Smooth muscle cell (in vitro differentiated cells): ENCODE results near the gene NPHP4. TPM values are rescaled to one million over a fixed set of nuclear protein-coding genes. Genes with fewer than 3 reads are reported as not detected.
A peak's percentile ranks its signal among the peaks of the same experiment; 100 is the strongest.

Source experiments
- DNase-seq: peaks from one replicate; lab custom pipeline; 2025; ENCODE audit not compliant: unreplicated experiment; lab: John Stamatoyannopoulos, UW
- H2AFZ ChIP-seq: fragments of 200-600 bp; sonication (generic); 2 replicates; pipeline ENCODE4 v1.6.0; 2016; ENCODE audit warnings: antibody characterized with exemption, low read depth, mild to moderate bottlenecking
- H3F3A ChIP-seq: fragments of 200-600 bp; sonication (generic); 2 replicates; pipeline ENCODE4 v1.6.0; 2017; ENCODE audit warnings: antibody characterized with exemption, low read depth
- H3K27ac ChIP-seq: fragments of 200-600 bp; sonication (generic); 2 replicates; pipeline ENCODE4 v1.5.1; 2016; ENCODE audit warnings: low read depth, mild to moderate bottlenecking
- H3K27me3 ChIP-seq: fragments of 200-600 bp; sonication (generic); 2 replicates; pipeline ENCODE4 v1.6.1; 2016; ENCODE audit warnings: low read depth, mild to moderate bottlenecking
- H3K36me3 ChIP-seq: fragments of 200-600 bp; sonication (generic); 2 replicates; pipeline ENCODE4 v1.5.1; 2016; ENCODE audit warnings: low read depth
- H3K4me1 ChIP-seq: fragments of 200-600 bp; sonication (generic); 2 replicates; pipeline ENCODE4 v1.5.1; 2016; ENCODE audit warnings: low read depth
- H3K4me2 ChIP-seq: fragments of 200-600 bp; sonication (generic); 2 replicates; pipeline ENCODE4 v1.6.0; 2016; ENCODE audit warnings: mild to moderate bottlenecking
- H3K4me3 ChIP-seq: fragments of 200-600 bp; sonication (generic); 2 replicates; pipeline ENCODE4 v1.5.1; 2016; ENCODE audit warnings: mild to moderate bottlenecking
- H3K79me2 ChIP-seq: fragments of 200-600 bp; sonication (generic); 2 replicates; pipeline ENCODE4 v1.6.0; 2016; ENCODE audit warnings: low read depth, mild to moderate bottlenecking
- H3K9ac ChIP-seq: fragments of 200-600 bp; sonication (generic); 2 replicates; pipeline ENCODE4 v1.6.0; 2016; ENCODE audit warnings: low read depth
- H3K9me3 ChIP-seq: fragments of 200-600 bp; sonication (generic); replicated peaks from 2 replicates; pipeline ENCODE4 v1.5.1; 2016; ENCODE audit warnings: low read depth
- H4K20me1 ChIP-seq: fragments of 200-600 bp; sonication (generic); 2 replicates; pipeline ENCODE4 v1.6.0; 2016; ENCODE audit warnings: low read depth
- CTCF ChIP-seq: fragments of 200-600 bp; sonication (generic); IDR thresholded peaks from 2 replicates; pipeline ENCODE4 v1.5.1; 2017; ENCODE audit warnings: borderline replicate concordance, mild to moderate bottlenecking, antibody characterized with exemption; ENCODE audit not compliant: insufficient read depth, poor library complexity, severe bottlenecking
- WGBS: methylation state at CpG from one replicate; pipeline ENCODE4 v1.1.7; 2016; ENCODE audit warnings: low lambda C conversion rate; 5-methylcytosine and 5-hydroxymethylcytosine counted together
- polyA plus RNA-seq: library from polyadenylated mRNA; unstranded; fragments of >200 nt; fragmentation: Nextera tagmentation; extraction: Ambion mirVana; gene quantifications from 2 replicates; pipeline ENCODE4 v1.2.1, GENCODE V29; 2016
- total RNA-seq: library from RNA; depleted of rRNA; stranded (reverse); fragments of >200 nt; gene quantifications from 2 replicates; pipeline ENCODE4 v1.2.3, GENCODE V29; 2014

The NPHP4 gene
- total and polyA plus RNA-seq, 2 experiments from 2014 or later, result 5.4 to 8.4 TPM

DNA sequence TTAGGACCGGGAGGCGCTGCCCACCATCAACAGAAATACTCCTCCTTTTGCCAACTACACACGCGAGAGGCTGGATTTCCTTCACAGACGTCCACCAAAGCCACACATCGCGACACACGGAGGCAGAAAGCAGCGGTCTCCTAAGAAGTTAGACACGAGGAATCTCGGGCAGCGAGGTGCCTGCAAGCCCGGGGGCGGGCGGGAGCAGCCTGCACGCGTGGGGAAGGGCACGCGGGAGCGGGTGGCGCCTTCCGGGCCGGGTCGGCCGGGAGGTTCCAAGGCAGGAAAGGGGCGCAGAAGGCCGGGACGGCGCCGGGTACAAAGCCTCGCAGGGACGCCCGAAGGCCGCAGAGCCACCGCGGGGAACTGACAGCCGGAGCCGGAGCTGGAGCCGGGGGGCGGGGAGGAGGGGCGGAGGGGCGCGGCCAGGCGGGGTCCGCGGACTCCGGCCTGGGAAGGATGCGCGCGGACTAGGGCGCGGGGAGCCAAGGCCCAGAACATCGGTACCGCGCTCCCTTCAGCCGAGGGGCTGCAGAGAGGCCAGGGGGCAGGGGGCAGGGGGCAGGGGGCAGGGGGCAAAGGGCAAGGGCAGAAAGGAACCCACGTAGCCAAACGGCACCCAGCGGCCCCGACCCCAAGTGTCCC is 722 bp downstream of the NPHP4 start:
- Histone ChIP-seq H3F3A (no peaks in the 10 kb centered on the region), H3K79me2 (peaks cover 4% of the 10 kb centered on the region), H3K4me1 (peaks cover 16% of the 10 kb centered on the region), H3K9ac (peak overlapping the region; percentile 92), H3K27me3 (peaks cover 12% of the 10 kb centered on the region), H4K20me1 (peaks cover 7% of the 10 kb centered on the region), H2AFZ (peak overlapping the region; percentile 93), H3K4me3 (peak overlapping the region; percentile 70), H3K36me3 (no peaks in the 10 kb centered on the region), H3K9me3 (no peaks in the 10 kb centered on the region), H3K27ac (peak overlapping the region; percentile 90), H3K4me2 (peak overlapping the region; percentile 100)
- no peak for TF ChIP-seq CTCF
- DNase-seq, result peak; percentile 54
- 2% methylated on average over 29 of the region's 60 CpGs for WGBS

DNA sequence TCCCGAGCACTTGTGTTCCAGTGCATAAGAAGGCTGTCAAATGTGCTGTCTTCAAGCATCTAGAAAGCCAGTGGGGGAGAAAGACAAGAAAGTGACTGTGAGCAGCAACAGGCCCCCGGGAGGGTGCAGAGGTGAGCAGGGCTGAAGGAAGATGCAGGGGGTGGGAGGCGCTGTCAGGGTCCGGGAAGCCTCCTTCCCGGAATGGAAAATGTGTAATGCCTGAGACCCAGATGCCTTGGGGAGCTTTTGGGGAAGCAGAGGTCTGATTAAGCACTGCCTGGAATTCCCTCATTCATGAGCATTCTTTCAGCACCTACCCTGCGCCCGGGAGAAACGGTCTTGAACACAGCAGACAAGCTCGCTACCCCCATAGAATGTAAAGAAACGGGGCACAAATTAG is 1.3 kb downstream of the NPHP4 start:
- H3K36me3 ChIP-seq, result no peaks in the 10 kb centered on the region
- peaks cover 12% of the 10 kb centered on the region for H3K27me3 ChIP-seq
- peaks cover 4% of the 10 kb centered on the region for H3K79me2 ChIP-seq
- no peaks in the 10 kb centered on the region for H3K9me3 ChIP-seq
- DNase-seq, result no peak
- peaks cover 7% of the 10 kb centered on the region for H4K20me1 ChIP-seq
- TF ChIP-seq CTCF, result no peak
- 35% methylated on average over 10 of the region's 10 CpGs for WGBS
- H3K27ac ChIP-seq, result peak overlapping the region; percentile 19
- peak overlapping the region; percentile 70 for H3K4me3 ChIP-seq
- peak overlapping the region; percentile 100 for H3K4me2 ChIP-seq
- H3K4me1 ChIP-seq, result peaks cover 16% of the 10 kb centered on the region
- no peak overlapping the region for H3K9ac ChIP-seq
- H2AFZ ChIP-seq, result peak overlapping the region; percentile 93
- H3F3A ChIP-seq, result no peaks in the 10 kb centered on the region

DNA sequence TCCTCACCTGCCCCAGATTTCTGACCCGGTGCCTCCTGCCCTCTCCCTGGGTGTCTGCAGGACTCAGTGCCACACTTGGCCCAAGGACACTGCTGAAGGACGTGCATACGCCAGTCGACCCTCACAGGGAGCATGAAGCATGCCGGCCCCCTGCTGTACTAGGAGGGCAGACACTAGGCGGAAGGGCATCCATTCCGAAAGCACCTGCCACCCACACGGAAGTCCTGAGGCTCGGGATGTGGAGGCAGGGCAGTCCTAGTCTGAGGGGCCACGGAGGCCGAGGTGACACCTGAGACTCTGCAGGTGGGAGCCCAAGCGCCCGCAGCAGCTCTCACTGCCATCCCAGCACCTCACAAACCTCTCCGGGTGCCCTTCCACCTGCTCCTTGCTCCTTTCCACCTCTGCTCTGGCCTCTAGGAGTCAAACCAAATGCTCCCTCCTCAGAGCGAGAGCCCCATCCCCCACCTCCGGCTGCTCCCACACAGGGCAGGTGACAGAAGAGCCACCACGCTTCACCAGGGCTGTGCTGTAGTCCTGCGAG is 2.4 kb downstream of the NPHP4 start:
- WGBS, result 93% methylated on average over 15 of the region's 18 CpGs
- TF ChIP-seq CTCF, result no peak
- no peak for DNase-seq
- Histone ChIP-seq H3K9ac (no peak overlapping the region), H2AFZ (no peak overlapping the region), H3K79me2 (peaks cover 4% of the 10 kb centered on the region), H3K4me2 (no peak overlapping the region), H3K27me3 (peaks cover 12% of the 10 kb centered on the region), H3K9me3 (no peaks in the 10 kb centered on the region), H3K4me3 (no peak overlapping the region), H3K4me1 (peaks cover 16% of the 10 kb centered on the region), H3K36me3 (no peaks in the 10 kb centered on the region), H4K20me1 (peaks cover 7% of the 10 kb centered on the region), H3K27ac (no peak overlapping the region), H3F3A (no peaks in the 10 kb centered on the region)

DNA sequence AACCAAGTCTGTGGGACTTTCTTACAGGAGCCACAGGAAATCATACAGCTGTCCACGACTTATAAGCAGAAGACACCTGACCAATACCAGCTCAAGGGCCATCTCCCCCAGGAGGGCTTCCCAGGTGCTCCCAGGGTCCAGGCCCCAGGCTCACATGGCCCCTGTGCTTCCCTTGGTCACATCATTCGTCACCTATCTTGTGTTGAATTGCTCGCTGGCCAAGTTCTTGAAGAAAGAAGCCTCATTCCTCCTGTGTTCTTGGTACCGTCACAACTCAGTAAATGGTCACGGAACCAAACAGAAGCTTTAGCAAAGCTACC is 3.0 kb downstream of the NPHP4 start:
- no peak overlapping the region for H3K27ac ChIP-seq
- no peak for DNase-seq
- peaks cover 7% of the 10 kb centered on the region for H4K20me1 ChIP-seq
- peaks cover 12% of the 10 kb centered on the region for H3K27me3 ChIP-seq
- WGBS, result 98% methylated on average over 5 of the region's 5 CpGs
- no peak overlapping the region for H3K4me3 ChIP-seq
- peaks cover 4% of the 10 kb centered on the region for H3K79me2 ChIP-seq
- H3K9ac ChIP-seq, result no peak overlapping the region
- peaks cover 16% of the 10 kb centered on the region for H3K4me1 ChIP-seq
- no peaks in the 10 kb centered on the region for H3K36me3 ChIP-seq
- H2AFZ ChIP-seq, result no peak overlapping the region
- H3K9me3 ChIP-seq, result no peaks in the 10 kb centered on the region
- H3K4me2 ChIP-seq, result no peak overlapping the region
- H3F3A ChIP-seq, result no peaks in the 10 kb centered on the region
- no peak for TF ChIP-seq CTCF
